Liver (tissue), 9 donors: Measurements from ENCODE around the gene NUDT15. TPM values are rescaled to one million over a fixed set of nuclear protein-coding genes. Genes with fewer than 3 reads are reported as not detected.

Source experiments
- DNase-seq: peaks from one replicate; pipeline ENCODE4 v3.0.0-alpha.2; 2017; ENCODE audit warnings: low spot score
- H3K27ac ChIP-seq, 2 donors: one replicate each; pipeline ENCODE4 v1.7.0; 2013; ENCODE audit warnings: inconsistent platforms in 2 of 2, low read length in 2 of 2, control low read depth in 1 of 2, low read depth in 1 of 2, mild to moderate bottlenecking in 1 of 2
- H3K27me3 ChIP-seq, 4 donors: one replicate each; pipeline versions ENCODE4 v1.6.1 to v1.7.0; 2013; ENCODE audit warnings: low read length in 3 of 4, inconsistent platforms in 1 of 4, mild to moderate bottlenecking in 1 of 4, moderate library complexity in 1 of 4; ENCODE audit not compliant: control insufficient read depth in 4 of 4, insufficient read depth in 4 of 4
- H3K36me3 ChIP-seq, 4 donors: one replicate each; pipeline versions ENCODE4 v1.6.1 to v1.7.0; 2013; ENCODE audit warnings: low read length in 3 of 4, mild to moderate bottlenecking in 3 of 4, low read depth in 1 of 4, moderate library complexity in 1 of 4; ENCODE audit not compliant: control insufficient read depth in 4 of 4, insufficient read depth in 3 of 4
- H3K4me1 ChIP-seq, 4 donors: one replicate each; pipeline versions ENCODE4 v1.6.1 to v1.7.0; 2013; ENCODE audit warnings: low read length in 3 of 4, mild to moderate bottlenecking in 3 of 4, moderate library complexity in 1 of 4; ENCODE audit not compliant: control insufficient read depth in 4 of 4, insufficient read depth in 4 of 4
- H3K4me3 ChIP-seq, 3 donors: one replicate each; pipeline versions ENCODE4 v1.6.1 to v1.7.0; 2013; ENCODE audit warnings: low read length in 3 of 3, control low read depth in 1 of 3, low read depth in 1 of 3, mild to moderate bottlenecking in 1 of 3
- H3K9ac ChIP-seq, 2 donors: one replicate each; pipeline ENCODE4 v1.7.0; 2013; ENCODE audit warnings: low read length in 2 of 2, mild to moderate bottlenecking in 2 of 2, moderate library complexity in 2 of 2, control low read depth in 1 of 2, low read depth in 1 of 2
- H3K9me3 ChIP-seq, 4 donors: one replicate each; pipeline versions ENCODE4 v1.6.1 to v1.7.0; 2013; ENCODE audit warnings: low read length in 3 of 4; ENCODE audit not compliant: control insufficient read depth in 4 of 4
- ATF3 ChIP-seq: IDR thresholded peaks from 2 replicates; pipeline ENCODE4 v1.6.1; 2016; ENCODE audit warnings: antibody characterized with exemption
- FOXA1 ChIP-seq: IDR thresholded peaks from 2 replicates; pipeline ENCODE4 v1.6.1; 2016; ENCODE audit warnings: antibody characterized with exemption
- HNF4A ChIP-seq, 2 donors: conservative IDR thresholded peaks; 2 replicates each; pipeline ENCODE4 v1.6.1; 2016; ENCODE audit warnings: antibody characterized with exemption in 2 of 2, mild to moderate bottlenecking in 2 of 2
- HNF4G ChIP-seq: IDR thresholded peaks from 2 replicates; pipeline ENCODE4 v1.6.1; 2016; ENCODE audit warnings: antibody characterized with exemption
- JUND ChIP-seq, 2 donors: IDR thresholded peaks; 2 replicates each; pipeline ENCODE4 v1.6.1; 2016; ENCODE audit warnings: antibody characterized with exemption in 2 of 2
- MAX ChIP-seq: IDR thresholded peaks from 2 replicates; pipeline ENCODE4 v1.6.1; 2016; ENCODE audit warnings: antibody characterized with exemption
- RAD21 ChIP-seq, 2 donors: IDR thresholded peaks; 2 replicates each; pipeline ENCODE4 v1.6.1; 2016; ENCODE audit warnings: antibody characterized with exemption in 2 of 2, mild to moderate bottlenecking in 2 of 2
- REST ChIP-seq: IDR thresholded peaks from 2 replicates; pipeline ENCODE4 v1.6.1; 2016; ENCODE audit warnings: antibody characterized with exemption, mild to moderate bottlenecking
- RXRA ChIP-seq, 2 donors: IDR thresholded peaks; 2 replicates each; pipeline ENCODE4 v1.6.1; 2017 to 2018; ENCODE audit warnings: antibody characterized with exemption in 2 of 2, mild to moderate bottlenecking in 1 of 2
- TAF1 ChIP-seq: conservative IDR thresholded peaks from 2 replicates; pipeline ENCODE4 v1.6.1; 2016; ENCODE audit warnings: antibody characterized with exemption, mild to moderate bottlenecking
- WGBS: extraction: QIAGEN DNeasy Blood & Tissue Kit; methylation state at CpG from one replicate; pipeline ENCODE4 v1.1.7; 2013; 5-methylcytosine and 5-hydroxymethylcytosine counted together
- polyA plus RNA-seq, 2 donors: library from polyadenylated mRNA; stranded (reverse) in 1 of 2; unstranded in 1 of 2; fragments of 200-250 nt in 1 of 2; fragments of >200 nt in 1 of 2; fragmentation: Nextera tagmentation in 1 of 2; extraction: Ambion mirVana in 1 of 2; gene quantifications; one replicate each; pipeline versions ENCODE4 v1.2.1 to v1.2.3, GENCODE V29; 2013 to 2015
- total RNA-seq, 2 donors: library from RNA; depleted of rRNA; stranded (reverse); fragments of >200 nt; gene quantifications; one replicate each; pipeline ENCODE4 v1.2.3, GENCODE V29; 2014
- TF ChIP-seq, protein P1 (sequence below): IDR thresholded peaks from 2 replicates; pipeline ENCODE4 v1.6.1; 2016; ENCODE audit warnings: antibody characterized with exemption
- TF ChIP-seq, protein P2 (sequence below): fragments of 150-350 bp; IDR thresholded peaks from 2 replicates; pipeline ENCODE4 v1.5.1; 2017; ENCODE audit warnings: improper control_type of control experiment, low read depth, low read length; ENCODE audit not compliant: missing input control
- donor health status: healthy.
- donor health status: healthy.
- donor health status: healthy.
- donor health status: healthy.
- donor health status: healthy.

NUDT15 gene
- total and polyA plus RNA-seq, 4 donors, result 6.0 to 7.7 (median 6.9) TPM

- H3K9ac ChIP-seq, result no peak overlapping the region
- H3K4me3 ChIP-seq, result no peak overlapping the region
- peaks cover 5 to 25% (median 15%) of the 10 kb centered on the region in 4 donors for H3K4me1 ChIP-seq
- H3K36me3 ChIP-seq, result peaks cover 0 to 15% (median 8%) of the 10 kb centered on the region in 4 donors
- 37% methylated on average over 1 of the region's 1 CpG for WGBS
- no peaks in the 10 kb centered on the region for H3K27me3 ChIP-seq
- DNase-seq, result no peak
- TF ChIP-seq, protein P1, sequence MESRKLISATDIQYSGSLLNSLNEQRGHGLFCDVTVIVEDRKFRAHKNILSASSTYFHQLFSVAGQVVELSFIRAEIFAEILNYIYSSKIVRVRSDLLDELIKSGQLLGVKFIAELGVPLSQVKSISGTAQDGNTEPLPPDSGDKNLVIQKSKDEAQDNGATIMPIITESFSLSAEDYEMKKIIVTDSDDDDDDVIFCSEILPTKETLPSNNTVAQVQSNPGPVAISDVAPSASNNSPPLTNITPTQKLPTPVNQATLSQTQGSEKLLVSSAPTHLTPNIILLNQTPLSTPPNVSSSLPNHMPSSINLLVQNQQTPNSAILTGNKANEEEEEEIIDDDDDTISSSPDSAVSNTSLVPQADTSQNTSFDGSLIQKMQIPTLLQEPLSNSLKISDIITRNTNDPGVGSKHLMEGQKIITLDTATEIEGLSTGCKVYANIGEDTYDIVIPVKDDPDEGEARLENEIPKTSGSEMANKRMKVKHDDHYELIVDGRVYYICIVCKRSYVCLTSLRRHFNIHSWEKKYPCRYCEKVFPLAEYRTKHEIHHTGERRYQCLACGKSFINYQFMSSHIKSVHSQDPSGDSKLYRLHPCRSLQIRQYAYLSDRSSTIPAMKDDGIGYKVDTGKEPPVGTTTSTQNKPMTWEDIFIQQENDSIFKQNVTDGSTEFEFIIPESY, result no peak
- no peak for TF ChIP-seq REST
- no peak for TF ChIP-seq RXRA (IDR thresholded peaks at IDR 0.05)
- no peak for TF ChIP-seq RAD21 (IDR thresholded peaks at IDR 0.05)
- no peak for TF ChIP-seq ATF3
- no peak for TF ChIP-seq MAX
- TF ChIP-seq, protein P2, sequence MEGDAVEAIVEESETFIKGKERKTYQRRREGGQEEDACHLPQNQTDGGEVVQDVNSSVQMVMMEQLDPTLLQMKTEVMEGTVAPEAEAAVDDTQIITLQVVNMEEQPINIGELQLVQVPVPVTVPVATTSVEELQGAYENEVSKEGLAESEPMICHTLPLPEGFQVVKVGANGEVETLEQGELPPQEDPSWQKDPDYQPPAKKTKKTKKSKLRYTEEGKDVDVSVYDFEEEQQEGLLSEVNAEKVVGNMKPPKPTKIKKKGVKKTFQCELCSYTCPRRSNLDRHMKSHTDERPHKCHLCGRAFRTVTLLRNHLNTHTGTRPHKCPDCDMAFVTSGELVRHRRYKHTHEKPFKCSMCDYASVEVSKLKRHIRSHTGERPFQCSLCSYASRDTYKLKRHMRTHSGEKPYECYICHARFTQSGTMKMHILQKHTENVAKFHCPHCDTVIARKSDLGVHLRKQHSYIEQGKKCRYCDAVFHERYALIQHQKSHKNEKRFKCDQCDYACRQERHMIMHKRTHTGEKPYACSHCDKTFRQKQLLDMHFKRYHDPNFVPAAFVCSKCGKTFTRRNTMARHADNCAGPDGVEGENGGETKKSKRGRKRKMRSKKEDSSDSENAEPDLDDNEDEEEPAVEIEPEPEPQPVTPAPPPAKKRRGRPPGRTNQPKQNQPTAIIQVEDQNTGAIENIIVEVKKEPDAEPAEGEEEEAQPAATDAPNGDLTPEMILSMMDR, result no peak
- TF ChIP-seq TAF1, result no peak
- TF ChIP-seq HNF4G, result no peak
- TF ChIP-seq FOXA1, result no peak
- no peak for TF ChIP-seq JUND (IDR thresholded peaks at IDR 0.05)
- H3K9me3 ChIP-seq, result no peaks in the 10 kb centered on the region
- no peak overlapping the region for H3K27ac ChIP-seq
These were observed 47.1 kb upstream of the NUDT15 start for GRCh38 chr13:47990427-47990826.

- TF ChIP-seq HNF4A (conservative IDR thresholded peaks at IDR 0.05) (peak; percentile 77 to 80), HNF4G (peak; percentile 49)
- TF ChIP-seq, protein P1, result no peak
- 93% methylated on average over 2 of the region's 2 CpGs for WGBS
- DNase-seq, result no peak
- H3K4me1 ChIP-seq, result peaks cover 5 to 25% (median 15%) of the 10 kb centered on the region in 4 donors
- H3K27ac ChIP-seq, result no peak overlapping the region
- no peak overlapping the region for H3K9ac ChIP-seq
- no peaks in the 10 kb centered on the region for H3K27me3 ChIP-seq
- no peaks in the 10 kb centered on the region for H3K9me3 ChIP-seq
- peaks cover 0 to 15% (median 7%) of the 10 kb centered on the region in 4 donors for H3K36me3 ChIP-seq
- H3K4me3 ChIP-seq, result no peak overlapping the region
These were observed 46.5 kb upstream of the NUDT15 start for GRCh38 chr13:47990920-47991466.
